Measurements from ENCODE around the gene FUOM. TPM values are rescaled to one million over a fixed set of nuclear protein-coding genes. Genes with fewer than 3 reads are reported as not detected.

FUOM gene
- polyA plus RNA-seq, 1 donor from 2014 or later: not detected

- Histone ChIP-seq H3K27me3 (ENCODE audit: insufficient read depth, low read depth, low read length) (no peaks in the 10 kb centered on the region), H4K20me1 (ENCODE audit: insufficient read depth) (no peaks in the 10 kb centered on the region), H3K9ac (ENCODE audit: low read length) (no peak overlapping the region), H3K36me3 (ENCODE audit: insufficient read depth, low read length) (no peaks in the 10 kb centered on the region), H2AFZ (ENCODE audit: low read depth, low read length) (no peak overlapping the region), H3K27ac (ENCODE audit: low read length) (no peak overlapping the region), H3K79me2 (replicated peaks; ENCODE audit: insufficient read depth, low read length) (no peaks in the 10 kb centered on the region), H3F3A (ENCODE audit: insufficient read depth, low read length, poor library complexity, severe bottlenecking) (no peaks in the 10 kb centered on the region), H3K9me3 (ENCODE audit: low read length) (no peaks in the 10 kb centered on the region), H3K9me2 (ENCODE audit: insufficient read depth, low read length) (no peaks in the 10 kb centered on the region), H3K4me2 (ENCODE audit: low read length) (no peak overlapping the region), H3K4me3 (ENCODE audit: low read length) (no peak overlapping the region)
- TF ChIP-seq SMC3 (conservative IDR thresholded peaks at IDR 0.05; ENCODE audit: poor library complexity): no peak
- no peak for TF ChIP-seq TAF1 (IDR thresholded peaks at IDR 0.05; ENCODE audit: low read depth)
- no peak for TF ChIP-seq REST (IDR thresholded peaks at IDR 0.05; ENCODE audit: borderline replicate concordance)
- no peak for TF ChIP-seq POLR2AphosphoS5 (IDR thresholded peaks at IDR 0.05)
- TF ChIP-seq EP300 (conservative IDR thresholded peaks at IDR 0.05; ENCODE audit: poor library complexity, severe bottlenecking): no peak
Measured at GRCh38 chr10:133316732-133317131, 41.1 kb downstream of the FUOM start.

GRCh38 chr10:133316266-133316665 is 41.6 kb downstream of the FUOM start:
- Histone ChIP-seq H3K9me3 (ENCODE audit: low read length) (no peaks in the 10 kb centered on the region), H3K27me3 (ENCODE audit: insufficient read depth, low read depth, low read length) (no peaks in the 10 kb centered on the region), H3K4me3 (ENCODE audit: low read length) (no peak overlapping the region), H3K4me2 (ENCODE audit: low read length) (no peak overlapping the region), H3K9me2 (ENCODE audit: insufficient read depth, low read length) (no peaks in the 10 kb centered on the region), H3K27ac (ENCODE audit: low read length) (no peak overlapping the region), H3K36me3 (ENCODE audit: insufficient read depth, low read length) (no peaks in the 10 kb centered on the region), H3F3A (ENCODE audit: insufficient read depth, low read length, poor library complexity, severe bottlenecking) (no peaks in the 10 kb centered on the region), H3K79me2 (replicated peaks; ENCODE audit: insufficient read depth, low read length) (no peaks in the 10 kb centered on the region), H3K9ac (ENCODE audit: low read length) (no peak overlapping the region), H2AFZ (ENCODE audit: low read depth, low read length) (no peak overlapping the region), H4K20me1 (ENCODE audit: insufficient read depth) (no peaks in the 10 kb centered on the region)
- TF ChIP-seq EP300 (conservative IDR thresholded peaks at IDR 0.05; ENCODE audit: poor library complexity, severe bottlenecking) (no peak), EZH2 (IDR thresholded peaks at IDR 0.05; ENCODE audit: borderline replicate concordance, insufficient read depth, low read length, poor library complexity, severe bottlenecking) (no peak), CTCF (IDR thresholded peaks at IDR 0.05; ENCODE audit: poor library complexity, severe bottlenecking) (no peak), TAF1 (IDR thresholded peaks at IDR 0.05; ENCODE audit: low read depth) (no peak), SMC3 (conservative IDR thresholded peaks at IDR 0.05; ENCODE audit: poor library complexity) (no peak), REST (IDR thresholded peaks at IDR 0.05; ENCODE audit: borderline replicate concordance) (no peak), RAD21 (conservative IDR thresholded peaks at IDR 0.05) (no peak), POLR2AphosphoS5 (IDR thresholded peaks at IDR 0.05) (no peak), MXI1 (conservative IDR thresholded peaks at IDR 0.05; ENCODE audit: poor library complexity, severe bottlenecking) (no peak)

Data from neural cell (in vitro differentiated cells).